ENCODE data around the gene GFER. TPM values are rescaled to one million over a fixed set of nuclear protein-coding genes. Genes with fewer than 3 reads are reported as not detected.

The GFER gene
- polyA plus RNA-seq, 1 of the 3 experiments (the other 2 are of a cell fraction) = 20.4 TPM

DNA sequence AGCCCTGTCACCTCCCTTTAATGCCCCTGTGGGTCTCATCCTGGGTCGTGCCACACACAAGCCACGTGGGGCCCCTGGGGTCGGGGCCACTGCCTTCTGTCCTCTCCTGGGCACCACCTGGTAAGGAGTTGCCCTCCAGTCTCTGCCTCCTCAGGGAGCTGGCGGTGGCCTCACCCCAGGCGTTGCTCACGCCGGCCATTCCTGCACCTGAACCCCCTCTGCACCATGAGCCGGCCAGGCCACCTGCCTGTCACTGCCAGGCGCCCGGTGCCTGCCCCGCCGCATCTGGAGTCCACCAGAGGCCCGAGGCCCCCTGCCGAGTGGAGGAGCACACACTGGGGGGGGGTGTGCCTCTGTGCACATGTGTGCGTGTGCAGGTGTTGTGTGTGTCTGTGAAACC, 53.1 kb downstream of the GFER start (continued):
- TF ChIP-seq REST (IDR thresholded peaks at IDR 0.05; ENCODE audit: low read depth, low read length) (no peak), EP300 (IDR thresholded peaks at IDR 0.05; ENCODE audit: borderline replicate concordance in 1 of 2, low read depth in 1 of 2, low read length in 1 of 2) (no peak)

Small RNA genes lying within 50 kb of the gene (small RNA-seq; reads per million reads assigned to genes)
- gene AC005363.2 = 0 to 2.1 (median 0) reads per million in 7 experiments
- gene RN7SL219P = 0 reads per million in 7 experiments
- gene SNORA10 = 0 reads per million in 7 experiments
- gene SNORA64 = 0 reads per million in 7 experiments

Other genes starting within 250 kb of the GFER start
- gene NME3, start 212.7 kb upstream of the GFER start, polyA plus RNA-seq (2012; rRNA removed) = 77.2 and 80.4 TPM in 2 replicates
- gene EME2, start 211.4 kb upstream of the GFER start, polyA plus RNA-seq (2012; rRNA removed) = 10.1 and 15.8 TPM in 2 replicates
- 127 and 156 TPM in 2 replicates for gene MRPS34, start 211.1 kb upstream of the GFER start, polyA plus RNA-seq (2012; rRNA removed)
- gene SPSB3, start 201.6 kb upstream of the GFER start, polyA plus RNA-seq (2012; rRNA removed) = 40.6 and 41.6 TPM in 2 replicates
- 73.2 and 75.4 TPM in 2 replicates for gene NUBP2, start 201.2 kb upstream of the GFER start, polyA plus RNA-seq (2012; rRNA removed)
- gene IGFALS, start 190.5 kb upstream of the GFER start, polyA plus RNA-seq (2012; rRNA removed) = 0.02 and 0.03 TPM in 2 replicates
- 119 and 138 TPM in 2 replicates for gene HAGH, start 157.4 kb upstream of the GFER start, polyA plus RNA-seq (2012; rRNA removed)
- 58.2 and 59.0 TPM in 2 replicates for gene FAHD1, start 157.0 kb upstream of the GFER start, polyA plus RNA-seq (2012; rRNA removed)
- 0.05 TPM in 1 of 2 replicates, not detected in the other for gene MEIOB, start 112.0 kb upstream of the GFER start, polyA plus RNA-seq (2012; rRNA removed)
- 0.03 TPM in 1 of 2 replicates, not detected in the other for gene HS3ST6, start 65.8 kb upstream of the GFER start, polyA plus RNA-seq (2012; rRNA removed)
- 30.1 and 31.4 TPM in 2 replicates for gene MSRB1, start 41.0 kb upstream of the GFER start, polyA plus RNA-seq (2012; rRNA removed)
- gene RPL3L, start 29.5 kb upstream of the GFER start, polyA plus RNA-seq (2012; rRNA removed) = not detected in 2 replicates
- gene NDUFB10, start 24.7 kb upstream of the GFER start, polyA plus RNA-seq (2012; rRNA removed) = 251 and 468 TPM in 2 replicates
- gene RPS2, start 19.4 kb upstream of the GFER start, polyA plus RNA-seq (2012; rRNA removed) = 4,622 and 6,384 TPM in 2 replicates
- gene RNF151, start 17.3 kb upstream of the GFER start, polyA plus RNA-seq (2012; rRNA removed) = 0.07 TPM in 1 of 2 replicates, not detected in the other
- gene TBL3, start 12.1 kb upstream of the GFER start, polyA plus RNA-seq (2012; rRNA removed) = 36.7 and 37.1 TPM in 2 replicates
- gene NOXO1, start 2.7 kb upstream of the GFER start, polyA plus RNA-seq (2012; rRNA removed) = 0.19 and 0.21 TPM in 2 replicates
- 10.7 and 10.8 TPM in 2 replicates for gene SYNGR3, start 5.8 kb downstream of the GFER start, polyA plus RNA-seq (2012; rRNA removed)
- gene ZNF598, start 25.6 kb downstream of the GFER start, polyA plus RNA-seq (2012; rRNA removed) = 38.1 and 47.8 TPM in 2 replicates
- gene NPW, start 35.6 kb downstream of the GFER start, polyA plus RNA-seq (2012; rRNA removed) = 0.62 and 1.1 TPM in 2 replicates
- gene NHERF2, start 42.7 kb downstream of the GFER start, polyA plus RNA-seq (2012; rRNA removed) = 45.2 and 53.8 TPM in 2 replicates
- gene NTHL1, start 63.6 kb downstream of the GFER start, polyA plus RNA-seq (2012; rRNA removed) = 72.9 and 77.3 TPM in 2 replicates
- gene TSC2, start 63.8 kb downstream of the GFER start, polyA plus RNA-seq (2012; rRNA removed) = 76.7 and 96.1 TPM in 2 replicates
- gene PKD1, start 151.7 kb downstream of the GFER start, polyA plus RNA-seq (2012; rRNA removed) = 39.8 and 47.4 TPM in 2 replicates
- gene RAB26, start 164.4 kb downstream of the GFER start, polyA plus RNA-seq (2012; rRNA removed) = 14.3 and 19.5 TPM in 2 replicates
- gene TRAF7, start 171.6 kb downstream of the GFER start, polyA plus RNA-seq (2012; rRNA removed) = 69.9 and 73.0 TPM in 2 replicates
- 1.4 and 1.7 TPM in 2 replicates for gene CASKIN1, start 212.4 kb downstream of the GFER start, polyA plus RNA-seq (2012; rRNA removed)
- 70.3 and 85.4 TPM in 2 replicates for gene MLST8, start 221.3 kb downstream of the GFER start, polyA plus RNA-seq (2012; rRNA removed)
- 2.3 and 3.4 TPM in 2 replicates for gene BRICD5, start 226.7 kb downstream of the GFER start, polyA plus RNA-seq (2012; rRNA removed)
- 10.3 and 10.8 TPM in 2 replicates for gene PGP, start 230.6 kb downstream of the GFER start, polyA plus RNA-seq (2012; rRNA removed)
- gene E4F1, start 239.4 kb downstream of the GFER start, polyA plus RNA-seq (2012; rRNA removed) = 33.0 and 34.0 TPM in 2 replicates